ENCODE measurements around the gene MIGA2. TPM values are rescaled to one million over a fixed set of nuclear protein-coding genes. Genes with fewer than 3 reads are reported as not detected.

MIGA2 gene
- total and polyA plus RNA-seq, 2 donors: 14.4 to 43.0 TPM

- 4% methylated on average over 30 of the region's 30 CpGs for WGBS
- DNase-seq (ENCODE audit: low read depth in 6 of 9, low spot score in 9 of 9): no peak
- H3K4me1 ChIP-seq (ENCODE audit: control insufficient read depth in 2 of 2, insufficient read depth in 2 of 2, low read length in 2 of 2): peaks cover 10 to 22% of the 10 kb centered on the region in 2 donors
- H3K9me3 ChIP-seq (ENCODE audit: control insufficient read depth in 2 of 2, insufficient read depth in 1 of 2, low read length in 1 of 2): no peaks in the 10 kb centered on the region
- peak overlapping the region; percentile 89 to 90 for H3K4me3 ChIP-seq (ENCODE audit: low read length in 2 of 2)
- no peaks in the 10 kb centered on the region for H3K27me3 ChIP-seq (ENCODE audit: control insufficient read depth in 2 of 2, insufficient read depth in 1 of 2, low read length in 1 of 2)
- H3K36me3 ChIP-seq (ENCODE audit: control insufficient read depth in 2 of 2, insufficient read depth in 2 of 2, low read length in 1 of 2): peaks cover 24 to 32% of the 10 kb centered on the region in 2 donors
- H3K27ac ChIP-seq (ENCODE audit: low read depth in 1 of 2, low read length in 1 of 2): peak overlapping the region; percentile 87 to 94
These were observed 45.0 kb downstream of the MIGA2 start for GRCh38 chr9:129081388-129081904.

DNA sequence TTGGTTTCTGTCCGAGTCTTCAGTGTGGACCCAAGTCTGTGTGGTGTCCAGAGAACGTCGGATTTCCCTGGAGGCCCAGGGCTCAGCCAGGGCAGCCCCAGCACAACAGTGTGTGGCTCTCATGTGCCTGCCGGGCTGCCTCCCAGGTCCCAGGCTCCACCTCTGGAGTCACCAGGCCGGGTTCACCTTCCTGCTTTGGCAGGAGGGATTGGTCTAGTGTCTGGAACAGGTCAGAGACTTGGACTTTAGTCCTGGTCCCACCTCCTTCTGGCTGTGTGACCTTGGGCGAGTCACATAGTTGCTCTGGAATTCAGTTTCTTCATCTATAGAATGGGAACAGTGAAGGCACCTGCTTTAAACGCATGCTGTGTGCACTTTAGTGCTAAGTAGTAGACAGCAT, 47.7 kb downstream of the MIGA2 start:
- 96% methylated on average over 7 of the region's 7 CpGs for WGBS
- Histone ChIP-seq H3K36me3 (ENCODE audit: control insufficient read depth in 2 of 2, insufficient read depth in 2 of 2, low read length in 1 of 2) (peaks cover 43 to 56% of the 10 kb centered on the region in 2 donors), H3K27me3 (ENCODE audit: control insufficient read depth in 2 of 2, insufficient read depth in 1 of 2, low read length in 1 of 2) (no peaks in the 10 kb centered on the region), H3K9me3 (ENCODE audit: control insufficient read depth in 2 of 2, insufficient read depth in 1 of 2, low read length in 1 of 2) (no peaks in the 10 kb centered on the region), H3K27ac (ENCODE audit: low read depth in 1 of 2, low read length in 1 of 2) (no peak overlapping the region), H3K4me3 (ENCODE audit: low read length in 2 of 2) (no peak overlapping the region), H3K4me1 (ENCODE audit: control insufficient read depth in 2 of 2, insufficient read depth in 2 of 2, low read length in 2 of 2) (peaks cover 10 to 22% of the 10 kb centered on the region in 2 donors)
- DNase-seq (ENCODE audit: low read depth in 6 of 9, low spot score in 9 of 9): no peak

GRCh38 chr9:129089246-129089645, 52.8 kb downstream of the MIGA2 start:
- no peak overlapping the region for H3K4me3 ChIP-seq (ENCODE audit: low read length in 2 of 2)

GRCh38 chr9:129093602-129094386, 57.4 kb downstream of the MIGA2 start:
- 91% methylated on average over 20 of the region's 20 CpGs for WGBS
- DNase-seq (ENCODE audit: low read depth in 6 of 9, low spot score in 9 of 9): no peak
- no peak overlapping the region for H3K27ac ChIP-seq (ENCODE audit: low read depth in 1 of 2, low read length in 1 of 2)
- no peaks in the 10 kb centered on the region for H3K4me1 ChIP-seq (ENCODE audit: control insufficient read depth in 2 of 2, insufficient read depth in 2 of 2, low read length in 2 of 2)
- H3K4me3 ChIP-seq (ENCODE audit: low read length in 2 of 2): no peak overlapping the region
- H3K27me3 ChIP-seq (ENCODE audit: control insufficient read depth in 2 of 2, insufficient read depth in 1 of 2, low read length in 1 of 2): no peaks in the 10 kb centered on the region
- peaks cover 0 to 1% of the 10 kb centered on the region in 2 donors for H3K9me3 ChIP-seq (ENCODE audit: control insufficient read depth in 2 of 2, insufficient read depth in 1 of 2, low read length in 1 of 2)
- peaks cover 19 to 27% of the 10 kb centered on the region in 2 donors for H3K36me3 ChIP-seq (ENCODE audit: control insufficient read depth in 2 of 2, insufficient read depth in 2 of 2, low read length in 1 of 2)

More at GRCh38 chr9:129089246-129089645, 52.8 kb downstream of the MIGA2 start:
- DNase-seq (ENCODE audit: low read depth in 6 of 9, low spot score in 9 of 9): no peak
- H3K4me1 ChIP-seq (ENCODE audit: control insufficient read depth in 2 of 2, insufficient read depth in 2 of 2, low read length in 2 of 2): no peaks in the 10 kb centered on the region
- peaks cover 55 to 63% of the 10 kb centered on the region in 2 donors for H3K36me3 ChIP-seq (ENCODE audit: control insufficient read depth in 2 of 2, insufficient read depth in 2 of 2, low read length in 1 of 2)
- WGBS: 97% methylated on average over 15 of the region's 15 CpGs
- H3K9me3 ChIP-seq (ENCODE audit: control insufficient read depth in 2 of 2, insufficient read depth in 1 of 2, low read length in 1 of 2): no peaks in the 10 kb centered on the region
- H3K27ac ChIP-seq (ENCODE audit: low read depth in 1 of 2, low read length in 1 of 2): no peak overlapping the region
- no peaks in the 10 kb centered on the region for H3K27me3 ChIP-seq (ENCODE audit: control insufficient read depth in 2 of 2, insufficient read depth in 1 of 2, low read length in 1 of 2)

- Histone ChIP-seq H3K4me1 (ENCODE audit: control insufficient read depth in 2 of 2, insufficient read depth in 2 of 2, low read length in 2 of 2) (no peaks in the 10 kb centered on the region), H3K27me3 (ENCODE audit: control insufficient read depth in 2 of 2, insufficient read depth in 1 of 2, low read length in 1 of 2) (no peaks in the 10 kb centered on the region), H3K9me3 (ENCODE audit: control insufficient read depth in 2 of 2, insufficient read depth in 1 of 2, low read length in 1 of 2) (peaks cover 0 to 1% of the 10 kb centered on the region in 2 donors), H3K36me3 (ENCODE audit: control insufficient read depth in 2 of 2, insufficient read depth in 2 of 2, low read length in 1 of 2) (peaks cover 11 to 19% of the 10 kb centered on the region in 2 donors), H3K4me3 (ENCODE audit: low read length in 2 of 2) (no peak overlapping the region), H3K27ac (ENCODE audit: low read depth in 1 of 2, low read length in 1 of 2) (no peak overlapping the region)
- DNase-seq (ENCODE audit: low read depth in 6 of 9, low spot score in 9 of 9): no peak
- whole genome bisulfite sequencing: 97% methylated on average over 13 of the region's 13 CpGs
These were observed 58.2 kb downstream of the MIGA2 start for GRCh38 chr9:129094387-129095169.

- Histone ChIP-seq H3K36me3 (ENCODE audit: control insufficient read depth in 2 of 2, insufficient read depth in 2 of 2, low read length in 1 of 2) (peaks cover 5 to 13% of the 10 kb centered on the region in 2 donors), H3K9me3 (ENCODE audit: control insufficient read depth in 2 of 2, insufficient read depth in 1 of 2, low read length in 1 of 2) (peaks cover 0 to 1% of the 10 kb centered on the region in 2 donors), H3K27me3 (ENCODE audit: control insufficient read depth in 2 of 2, insufficient read depth in 1 of 2, low read length in 1 of 2) (no peaks in the 10 kb centered on the region), H3K4me3 (ENCODE audit: low read length in 2 of 2) (no peak overlapping the region), H3K4me1 (ENCODE audit: control insufficient read depth in 2 of 2, insufficient read depth in 2 of 2, low read length in 2 of 2) (no peaks in the 10 kb centered on the region), H3K27ac (ENCODE audit: low read depth in 1 of 2, low read length in 1 of 2) (no peak overlapping the region)
- WGBS: 98% methylated on average over 21 of the region's 21 CpGs
- no peak for DNase-seq (ENCODE audit: low read depth in 6 of 9, low spot score in 9 of 9)
These were observed 58.8 kb downstream of the MIGA2 start for GRCh38 chr9:129095170-129095667.

DNA sequence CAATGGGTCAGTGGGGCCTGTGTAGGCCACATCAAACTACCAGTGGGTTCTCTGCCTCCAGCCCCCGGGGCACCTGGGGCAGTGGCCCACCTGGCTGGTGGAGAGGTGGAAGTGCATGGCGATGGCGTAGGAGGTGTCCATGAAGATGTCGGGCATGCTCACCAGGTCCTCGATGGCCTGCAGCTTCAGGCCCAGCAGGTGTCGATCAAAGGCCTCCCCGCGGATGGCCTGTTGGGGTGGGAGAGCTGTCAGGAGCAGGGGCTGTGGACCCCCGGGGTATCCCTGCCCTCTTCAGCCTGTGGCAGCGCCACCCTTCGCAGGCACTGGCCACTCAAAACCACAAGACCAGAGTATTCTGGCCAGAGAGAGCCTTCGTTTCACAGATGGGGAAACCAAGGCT, 59.5 kb downstream of the MIGA2 start:
- WGBS: 97% methylated on average over 12 of the region's 12 CpGs
- DNase-seq (ENCODE audit: low read depth in 6 of 9, low spot score in 9 of 9): no peak
- Histone ChIP-seq H3K27me3 (ENCODE audit: control insufficient read depth in 2 of 2, insufficient read depth in 1 of 2, low read length in 1 of 2) (no peaks in the 10 kb centered on the region), H3K36me3 (ENCODE audit: control insufficient read depth in 2 of 2, insufficient read depth in 2 of 2, low read length in 1 of 2) (peaks cover 0 to 7% of the 10 kb centered on the region in 2 donors), H3K9me3 (ENCODE audit: control insufficient read depth in 2 of 2, insufficient read depth in 1 of 2, low read length in 1 of 2) (peaks cover 0 to 1% of the 10 kb centered on the region in 2 donors), H3K4me1 (ENCODE audit: control insufficient read depth in 2 of 2, insufficient read depth in 2 of 2, low read length in 2 of 2) (no peaks in the 10 kb centered on the region), H3K27ac (ENCODE audit: low read depth in 1 of 2, low read length in 1 of 2) (no peak overlapping the region), H3K4me3 (ENCODE audit: low read length in 2 of 2) (no peak overlapping the region)

DNA sequence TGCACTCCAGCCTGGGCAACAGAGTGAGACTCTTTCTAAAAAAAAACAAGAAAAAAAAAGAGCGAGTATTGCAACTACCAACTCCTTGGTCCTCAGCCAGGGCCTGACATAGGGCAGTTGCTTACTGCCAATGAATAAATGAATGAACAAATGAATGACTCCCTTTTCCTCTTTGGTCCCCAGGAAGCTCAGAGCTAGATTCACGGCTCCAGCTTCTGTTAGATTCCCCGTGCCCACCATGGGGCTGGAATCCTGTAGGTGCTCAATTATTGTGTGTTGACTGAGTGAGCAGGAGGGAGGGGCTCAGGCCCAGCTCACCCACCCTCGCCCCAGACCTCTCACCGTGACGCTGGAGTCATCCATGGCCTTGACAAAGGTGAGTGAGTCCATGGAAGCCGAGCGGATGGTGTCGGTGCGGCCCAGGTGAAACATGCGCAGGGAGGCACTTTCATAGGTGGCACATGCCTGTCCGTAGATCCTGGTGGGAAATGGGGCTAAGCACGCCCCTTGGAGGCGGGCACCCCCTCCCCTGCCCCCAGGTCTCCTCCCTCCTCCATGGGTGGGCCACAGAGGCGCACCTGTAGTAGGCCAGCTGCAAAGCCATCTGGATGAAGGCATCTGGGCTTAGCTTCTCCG, 61.4 kb downstream of the MIGA2 start:
- Histone ChIP-seq H3K9me3 (ENCODE audit: control insufficient read depth in 2 of 2, insufficient read depth in 1 of 2, low read length in 1 of 2) (peaks cover 0 to 1% of the 10 kb centered on the region in 2 donors), H3K4me3 (ENCODE audit: low read length in 2 of 2) (no peak overlapping the region), H3K27ac (ENCODE audit: low read depth in 1 of 2, low read length in 1 of 2) (no peak overlapping the region), H3K4me1 (ENCODE audit: control insufficient read depth in 2 of 2, insufficient read depth in 2 of 2, low read length in 2 of 2) (no peaks in the 10 kb centered on the region), H3K36me3 (ENCODE audit: control insufficient read depth in 2 of 2, insufficient read depth in 2 of 2, low read length in 1 of 2) (peaks cover 0 to 7% of the 10 kb centered on the region in 2 donors), H3K27me3 (ENCODE audit: control insufficient read depth in 2 of 2, insufficient read depth in 1 of 2, low read length in 1 of 2) (no peaks in the 10 kb centered on the region)
- WGBS: 97% methylated on average over 16 of the region's 16 CpGs
- DNase-seq (ENCODE audit: low read depth in 6 of 9, low spot score in 9 of 9): no peak

Data from thymus (tissue), 11 donors.